SK-N-MC (cell line): Measurements from ENCODE around the gene TMEM164.

Source experiments
- DNase-seq: peaks from one replicate; pipeline ENCODE4 v3.0.0-alpha.2; 2011; ENCODE audit warnings: low read depth, low spot score
- H3K27ac ChIP-seq: fragments of 200-600 bp; sonication (generic); 2 replicates; pipeline ENCODE4 v1.5.1; 2016; ENCODE audit warnings: mixed run types
- H3K36me3 ChIP-seq: fragments of 200-600 bp; sonication (generic); 2 replicates; pipeline ENCODE4 v1.6.1; 2017; ENCODE audit warnings: antibody characterized with exemption, low read length, mixed read lengths; ENCODE audit not compliant: insufficient read depth
- H3K4me3 ChIP-seq: fragments of 200-600 bp; sonication (generic); 2 replicates; pipeline ENCODE4 v1.5.1; 2016
- H3K9ac ChIP-seq: fragments of 200-600 bp; sonication (generic); 2 replicates; pipeline ENCODE4 v1.8.0; 2017; ENCODE audit warnings: mixed run types, mixed read lengths; ENCODE audit not compliant: insufficient read length
- H3K9me3 ChIP-seq: fragments of 200-600 bp; sonication (generic); 2 replicates; pipeline ENCODE4 v1.6.1; 2017; ENCODE audit warnings: low read depth, mild to moderate bottlenecking, antibody characterized with exemption, low read length, moderate library complexity, mixed read lengths
- EZH2 ChIP-seq: fragments of 200-600 bp; sonication (generic); IDR thresholded peaks from one replicate; pipeline ENCODE4 v1.6.1; 2017; ENCODE audit warnings: antibody characterized with exemption
- FOXP2 ChIP-seq: optimal IDR thresholded peaks from 2 replicates; pipeline ENCODE3; 2011; ENCODE audit warnings: mild to moderate bottlenecking, moderate library complexity; ENCODE audit not compliant: insufficient read depth; ENCODE audit errors: extremely low read length, control extremely low read depth
- POLR2AphosphoS5 ChIP-seq: IDR thresholded peaks from 2 replicates; pipeline ENCODE4 v1.6.1; 2012; ENCODE audit warnings: mild to moderate bottlenecking, low read depth, low read length, borderline replicate concordance

TMEM164 gene

DNA sequence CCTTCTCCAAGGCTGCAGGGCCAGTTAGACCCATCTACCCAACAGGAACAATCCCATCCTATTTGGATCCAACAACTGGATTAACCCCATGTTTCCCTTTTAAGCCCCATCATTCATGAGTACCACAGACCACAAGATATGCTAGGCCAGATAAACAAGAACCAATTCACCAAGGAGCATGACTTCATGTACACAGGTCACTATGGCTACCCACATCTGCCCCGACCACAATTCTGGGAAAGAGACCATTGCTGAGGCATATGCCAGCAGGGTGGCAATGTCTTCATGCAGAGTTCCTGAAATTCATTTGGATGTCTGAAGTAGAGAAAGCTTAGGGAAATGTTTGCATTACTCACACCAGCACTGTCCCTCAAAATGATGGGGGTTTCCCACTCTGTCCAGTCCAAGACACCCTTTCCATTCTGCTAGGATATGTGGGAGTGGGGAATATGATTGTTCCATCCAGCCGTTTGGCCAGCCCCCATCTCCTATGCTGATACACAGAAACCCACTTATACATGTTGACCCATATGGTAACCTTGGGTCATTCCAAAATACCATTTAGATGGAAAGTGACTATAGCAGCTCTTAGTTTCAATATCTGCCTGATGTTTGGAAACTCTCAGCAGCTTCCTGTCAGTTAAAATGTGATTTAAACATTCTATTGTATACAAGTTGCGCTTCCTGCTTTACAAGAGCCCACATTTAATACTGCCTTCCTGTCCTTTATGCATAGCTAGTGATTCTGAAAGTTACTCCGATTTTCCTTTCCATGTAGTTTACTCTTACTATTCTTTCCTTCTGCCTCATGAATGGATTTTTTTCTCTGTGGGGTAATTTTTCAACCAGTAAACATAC, 186.0 kb downstream of the TMEM164 start:
- no peaks in the 10 kb centered on the region for H3K36me3 ChIP-seq
- H3K27ac ChIP-seq = no peak overlapping the region
- no peak for DNase-seq
- TF ChIP-seq EZH2 (no peak), FOXP2 (no peak), POLR2AphosphoS5 (no peak)
- peaks cover 5% of the 10 kb centered on the region; the same call in 1 of the 2 replicates for H3K9me3 ChIP-seq
- H3K4me3 ChIP-seq = no peak overlapping the region
- no peak overlapping the region for H3K9ac ChIP-seq

GRCh38 chrX:110192516-110192915, 189.6 kb downstream of the TMEM164 start:
- DNase-seq = no peak
- H3K36me3 ChIP-seq = no peaks in the 10 kb centered on the region
- no peak for TF ChIP-seq EZH2
- no peak for TF ChIP-seq FOXP2
- TF ChIP-seq POLR2AphosphoS5 = no peak
- H3K9me3 ChIP-seq = no peaks in the 10 kb centered on the region
- H3K27ac ChIP-seq = no peak overlapping the region
- H3K4me3 ChIP-seq = no peak overlapping the region
- H3K9ac ChIP-seq = no peak overlapping the region

DNA sequence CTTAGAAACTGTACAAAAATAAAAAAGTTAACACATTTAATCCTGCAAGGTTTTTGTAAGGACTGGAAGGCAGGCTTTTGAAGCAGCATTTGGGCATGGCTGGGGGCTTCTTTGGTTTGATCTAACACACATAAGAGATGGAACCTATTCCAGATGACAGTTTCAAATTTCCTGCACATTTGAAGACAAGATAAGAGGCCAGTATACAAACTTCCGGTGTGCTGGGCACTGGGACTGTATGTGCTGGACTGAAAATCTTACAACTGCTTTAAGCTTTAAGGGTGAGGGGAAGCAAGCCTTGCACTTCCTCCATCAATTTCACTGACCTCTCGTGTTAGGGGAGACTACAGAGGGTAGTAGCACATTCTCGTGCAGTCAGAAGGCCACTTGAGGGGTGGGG, 192.1 kb downstream of the TMEM164 start:
- Histone ChIP-seq H3K9me3 (no peaks in the 10 kb centered on the region), H3K4me3 (no peak overlapping the region), H3K36me3 (no peaks in the 10 kb centered on the region), H3K9ac (no peak overlapping the region), H3K27ac (no peak overlapping the region)
- TF ChIP-seq POLR2AphosphoS5 (no peak), FOXP2 (no peak), EZH2 (no peak)
- no peak for DNase-seq

DNA sequence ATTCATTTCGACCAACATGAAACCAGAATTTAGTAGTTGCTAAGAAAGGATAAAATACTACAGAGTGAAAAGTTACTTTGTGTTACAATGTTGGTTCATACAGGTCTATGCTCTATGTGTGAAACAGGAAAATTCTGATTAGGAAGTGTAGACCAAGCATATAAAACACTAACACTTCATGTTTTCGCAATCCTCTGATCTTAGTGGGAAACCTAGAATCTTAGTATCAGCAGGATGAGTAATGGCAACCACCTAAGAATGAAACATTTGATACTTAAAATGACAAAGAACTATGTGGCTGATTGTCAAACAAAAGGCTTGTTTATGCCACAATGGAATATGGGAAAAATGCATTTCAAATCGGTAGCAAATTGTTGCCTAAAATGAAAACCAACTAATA, 198.9 kb downstream of the TMEM164 start:
- Histone ChIP-seq H3K27ac (no peak overlapping the region), H3K9me3 (no peaks in the 10 kb centered on the region), H3K9ac (no peak overlapping the region), H3K4me3 (no peak overlapping the region), H3K36me3 (no peaks in the 10 kb centered on the region)
- TF ChIP-seq FOXP2 (no peak), EZH2 (no peak), POLR2AphosphoS5 (no peak)
- no peak for DNase-seq

DNA sequence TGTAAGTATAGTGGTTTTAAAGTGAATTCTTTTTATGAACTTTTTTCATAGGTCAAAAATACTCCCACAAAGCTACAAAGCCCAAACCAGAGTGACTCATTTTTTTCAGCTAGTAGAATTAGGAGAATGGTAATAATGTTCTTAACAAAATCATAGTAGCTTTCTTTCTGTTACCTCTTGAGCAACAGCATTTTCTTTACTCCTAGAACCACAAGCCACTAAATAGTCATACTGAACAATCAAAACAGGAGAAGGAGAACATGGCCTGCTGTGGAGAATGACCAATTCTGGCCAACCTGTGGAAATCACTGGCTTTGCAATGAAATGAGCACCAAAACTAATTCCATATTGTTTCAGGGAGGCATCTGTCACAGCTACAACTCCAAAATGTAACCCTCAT, 202.1 kb downstream of the TMEM164 start:
- no peaks in the 10 kb centered on the region for H3K36me3 ChIP-seq
- H3K9me3 ChIP-seq = no peaks in the 10 kb centered on the region
- no peak overlapping the region for H3K4me3 ChIP-seq
- TF ChIP-seq FOXP2 (no peak), EZH2 (no peak), POLR2AphosphoS5 (no peak)
- DNase-seq = no peak
- H3K9ac ChIP-seq = no peak overlapping the region
- H3K27ac ChIP-seq = no peak overlapping the region

DNA sequence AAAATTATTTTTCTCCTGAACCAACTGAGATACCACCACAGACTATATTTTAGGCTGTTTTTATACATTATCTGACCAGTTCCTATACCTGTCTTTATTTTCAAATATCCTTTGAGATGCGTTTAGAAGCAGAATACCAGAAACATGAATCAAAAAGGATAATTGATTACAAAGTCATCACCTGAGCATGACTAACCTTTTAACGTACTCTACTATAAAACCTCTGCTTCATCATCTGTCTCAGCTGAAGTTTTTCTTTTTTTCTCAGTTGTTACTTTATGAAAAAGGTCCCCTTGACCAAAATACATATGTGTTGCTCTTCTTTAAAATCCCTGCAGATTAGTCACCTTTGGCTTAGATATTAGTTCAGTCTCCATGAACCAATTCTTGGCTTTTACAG, 205.2 kb downstream of the TMEM164 start:
- H3K9me3 ChIP-seq = no peaks in the 10 kb centered on the region
- no peak overlapping the region for H3K4me3 ChIP-seq
- H3K36me3 ChIP-seq = no peaks in the 10 kb centered on the region
- no peak overlapping the region for H3K9ac ChIP-seq
- H3K27ac ChIP-seq = no peak overlapping the region
- no peak for DNase-seq
- TF ChIP-seq EZH2 (no peak), POLR2AphosphoS5 (no peak), FOXP2 (no peak)

- no peak overlapping the region for H3K27ac ChIP-seq
- DNase-seq = no peak
These were observed 207.7 kb downstream of the TMEM164 start for GRCh38 chrX:110210417-110211139.

DNA sequence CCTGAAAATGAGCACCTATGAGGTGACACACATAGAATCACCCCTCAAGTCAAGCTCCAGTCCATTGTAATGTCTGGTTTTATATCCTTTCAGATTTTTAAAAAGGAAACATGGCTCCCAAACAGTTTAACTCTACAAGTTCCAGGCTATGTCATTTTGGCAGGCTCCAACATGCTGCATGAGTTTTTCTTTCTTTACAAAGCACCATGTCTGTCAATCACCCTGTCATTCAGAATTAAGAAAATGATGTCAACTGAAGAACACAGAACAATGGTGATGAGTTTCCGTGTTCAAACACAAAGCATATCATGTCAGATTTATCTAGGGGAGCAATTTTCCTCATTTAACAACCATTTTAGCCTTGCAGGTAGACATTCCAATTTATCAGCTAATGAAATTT, 208.4 kb downstream of the TMEM164 start:
- TF ChIP-seq FOXP2 = no peak
- no peak for TF ChIP-seq EZH2
- TF ChIP-seq POLR2AphosphoS5 = no peak
- Histone ChIP-seq H3K9ac (no peak overlapping the region), H3K4me3 (no peak overlapping the region), H3K27ac (no peak overlapping the region), H3K9me3 (no peaks in the 10 kb centered on the region), H3K36me3 (no peaks in the 10 kb centered on the region)
- DNase-seq = no peak

More at GRCh38 chrX:110210417-110211139, 207.7 kb downstream of the TMEM164 start:
- Histone ChIP-seq H3K36me3 (no peaks in the 10 kb centered on the region), H3K4me3 (no peak overlapping the region), H3K9ac (no peak overlapping the region), H3K9me3 (no peaks in the 10 kb centered on the region)
- TF ChIP-seq POLR2AphosphoS5 (no peak), FOXP2 (no peak), EZH2 (no peak)

DNA sequence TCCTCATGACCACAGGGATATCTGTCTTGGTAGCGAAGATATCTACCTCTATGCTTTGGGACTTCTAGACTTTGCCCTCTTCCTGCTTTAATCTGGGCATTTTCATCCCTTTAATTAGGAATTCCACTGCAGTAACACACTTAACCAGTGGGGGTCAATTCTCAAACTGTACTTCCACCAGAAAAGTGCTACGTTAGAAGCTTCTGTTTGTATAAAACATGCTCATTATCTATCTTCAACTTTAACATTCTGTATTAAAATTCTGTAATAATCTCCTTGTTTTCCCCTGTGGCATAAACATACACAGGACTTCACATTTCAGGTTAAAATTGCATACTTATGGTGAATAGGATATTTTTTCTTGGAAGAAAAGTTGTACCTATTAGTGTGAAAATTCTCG, 209.4 kb downstream of the TMEM164 start:
- no peak for DNase-seq
- no peaks in the 10 kb centered on the region for H3K9me3 ChIP-seq
- no peak overlapping the region for H3K9ac ChIP-seq
- no peak overlapping the region for H3K4me3 ChIP-seq
- H3K36me3 ChIP-seq = no peaks in the 10 kb centered on the region
- H3K27ac ChIP-seq = no peak overlapping the region
- TF ChIP-seq FOXP2 = no peak
- TF ChIP-seq EZH2 = no peak
- no peak for TF ChIP-seq POLR2AphosphoS5
